GM06990 (cell line): Measurements from ENCODE around the gene CFAP52.

Source experiments
- DNase-seq: peaks from one replicate; pipeline ENCODE4 v3.0.0-alpha.2; 2011; ENCODE audit not compliant: insufficient read length; ENCODE audit errors: extremely low read depth
- H3K27me3 ChIP-seq: replicated peaks from 2 replicates; pipeline ENCODE4 v1.6.0; 2011; ENCODE audit warnings: low read length; ENCODE audit not compliant: control insufficient read depth, insufficient read depth
- H3K36me3 ChIP-seq: 2 replicates; pipeline ENCODE4 v1.5.1; 2011; ENCODE audit warnings: low read length; ENCODE audit not compliant: control insufficient read depth, insufficient read depth
- H3K4me3 ChIP-seq: replicated peaks from 2 replicates; pipeline ENCODE4 v1.5.1; 2011; ENCODE audit warnings: low read depth, mild to moderate bottlenecking, control low read depth, low read length
- TF ChIP-seq, protein P1 (sequence below): IDR thresholded peaks from 2 replicates; pipeline ENCODE4 v1.5.1; 2011; ENCODE audit warnings: low read length, control low read depth, mild to moderate bottlenecking, inconsistent platforms; ENCODE audit not compliant: insufficient read depth, poor library complexity, severe bottlenecking

Gene CFAP52

DNA sequence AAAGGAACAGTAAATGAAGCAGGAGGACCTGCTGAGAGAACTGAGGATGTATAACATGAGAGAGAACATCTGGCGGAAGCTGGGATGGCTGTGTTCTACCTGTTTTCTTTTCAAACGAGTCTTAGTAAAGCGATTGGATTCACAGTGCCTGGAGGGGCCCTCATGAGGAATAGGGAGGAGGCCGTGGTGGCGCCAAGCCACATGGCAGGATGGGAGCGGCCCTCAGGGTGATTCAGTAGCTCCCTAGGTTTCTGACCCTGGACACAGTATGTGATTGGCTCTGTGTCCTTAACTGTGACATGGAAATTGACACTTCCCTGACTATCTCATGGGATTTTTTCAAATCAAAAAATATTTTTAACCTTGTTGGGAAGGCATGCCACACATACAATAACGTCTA is 101.0 kb downstream of the CFAP52 start:
- no peak overlapping the region for H3K4me3 ChIP-seq
- DNase-seq, result no peak
- no peaks in the 10 kb centered on the region for H3K36me3 ChIP-seq
- no peaks in the 10 kb centered on the region; the same call in 1 of the 2 replicates for H3K27me3 ChIP-seq
- TF ChIP-seq, protein P1, sequence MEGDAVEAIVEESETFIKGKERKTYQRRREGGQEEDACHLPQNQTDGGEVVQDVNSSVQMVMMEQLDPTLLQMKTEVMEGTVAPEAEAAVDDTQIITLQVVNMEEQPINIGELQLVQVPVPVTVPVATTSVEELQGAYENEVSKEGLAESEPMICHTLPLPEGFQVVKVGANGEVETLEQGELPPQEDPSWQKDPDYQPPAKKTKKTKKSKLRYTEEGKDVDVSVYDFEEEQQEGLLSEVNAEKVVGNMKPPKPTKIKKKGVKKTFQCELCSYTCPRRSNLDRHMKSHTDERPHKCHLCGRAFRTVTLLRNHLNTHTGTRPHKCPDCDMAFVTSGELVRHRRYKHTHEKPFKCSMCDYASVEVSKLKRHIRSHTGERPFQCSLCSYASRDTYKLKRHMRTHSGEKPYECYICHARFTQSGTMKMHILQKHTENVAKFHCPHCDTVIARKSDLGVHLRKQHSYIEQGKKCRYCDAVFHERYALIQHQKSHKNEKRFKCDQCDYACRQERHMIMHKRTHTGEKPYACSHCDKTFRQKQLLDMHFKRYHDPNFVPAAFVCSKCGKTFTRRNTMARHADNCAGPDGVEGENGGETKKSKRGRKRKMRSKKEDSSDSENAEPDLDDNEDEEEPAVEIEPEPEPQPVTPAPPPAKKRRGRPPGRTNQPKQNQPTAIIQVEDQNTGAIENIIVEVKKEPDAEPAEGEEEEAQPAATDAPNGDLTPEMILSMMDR, result no peak

DNA sequence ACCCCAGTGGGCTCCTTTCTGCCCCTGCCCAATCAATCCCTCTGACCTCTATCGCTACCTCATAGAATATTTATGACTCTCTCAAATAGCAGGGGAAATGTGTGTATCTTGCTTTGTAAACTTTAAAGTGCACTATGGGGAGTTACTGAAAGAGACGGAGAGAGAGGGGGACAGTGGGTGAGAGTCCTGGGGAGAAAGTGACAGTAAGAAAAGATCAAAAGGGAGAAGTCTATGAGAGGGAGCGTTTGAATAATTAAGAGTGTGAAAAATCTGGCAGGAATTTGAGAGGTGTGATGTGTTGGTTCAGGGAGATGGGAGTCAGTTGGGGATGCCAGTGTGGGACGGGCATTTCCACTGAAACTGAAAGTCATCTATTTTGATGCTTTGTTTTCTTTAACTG is 101.5 kb downstream of the CFAP52 start:
- TF ChIP-seq, protein P1, result no peak
- Histone ChIP-seq H3K36me3 (no peaks in the 10 kb centered on the region), H3K4me3 (no peak overlapping the region), H3K27me3 (no peaks in the 10 kb centered on the region; the same call in 1 of the 2 replicates)
- DNase-seq, result no peak

DNA sequence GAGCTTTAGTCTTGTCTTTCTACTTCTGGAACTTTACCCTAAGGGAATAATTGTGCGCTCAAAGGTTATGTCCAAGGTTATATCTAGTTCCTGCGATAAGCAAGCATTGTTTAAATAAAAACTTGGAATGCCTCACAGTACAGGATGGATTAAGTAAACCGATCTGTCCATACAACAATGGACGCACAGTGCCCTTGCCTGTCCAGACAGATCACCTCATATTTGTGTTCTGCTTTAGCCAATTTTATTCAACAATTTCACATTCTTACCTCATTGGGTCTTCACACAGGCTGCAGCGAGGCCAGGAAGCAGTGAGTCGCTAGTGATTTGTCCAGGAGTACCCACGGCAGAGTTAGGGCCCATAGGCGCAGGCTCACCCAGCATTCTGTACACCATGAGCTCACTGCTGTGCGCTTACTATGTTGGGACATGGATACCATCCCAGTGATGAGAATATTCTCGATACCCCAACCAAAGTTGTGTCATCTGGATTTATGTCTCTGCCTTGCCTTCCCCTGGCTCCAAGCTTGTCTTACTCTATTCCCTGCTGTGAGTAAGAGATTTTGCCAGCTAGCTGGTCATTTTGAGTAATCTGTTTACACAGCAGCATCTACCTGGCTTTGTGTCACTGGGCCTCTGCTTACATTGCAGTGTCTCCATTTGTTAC is 108.6 kb downstream of the CFAP52 start:
- no peak for DNase-seq
- Histone ChIP-seq H3K4me3 (no peak overlapping the region), H3K27me3 (no peaks in the 10 kb centered on the region; the same call in 1 of the 2 replicates), H3K36me3 (no peaks in the 10 kb centered on the region)
- TF ChIP-seq, protein P1, result no peak
